Measurements from ENCODE around the gene DZIP1L.

DZIP1L gene

GRCh38 chr3:138033202-138033691 lies 82.2 kb downstream of the DZIP1L start:
- no peak for TF ChIP-seq JUND (IDR thresholded peaks at IDR 0.05; ENCODE audit: low read depth)
- in situ Hi-C loops (cut with HindIII; ENCODE audit: low pct_unique_long_range_greater_than_20kb, low sequenced_read_pairs), result no loop called here
- no peak for DNase-seq (ENCODE audit: low read depth in 1 of 2, low spot score in 1 of 2)

GRCh38 chr3:138032567-138032966 lies 82.8 kb downstream of the DZIP1L start:
- in situ Hi-C loops (cut with HindIII; ENCODE audit: low pct_unique_long_range_greater_than_20kb, low sequenced_read_pairs), result no loop called here
- no peak for TF ChIP-seq JUND (IDR thresholded peaks at IDR 0.05; ENCODE audit: low read depth)
- no peak for DNase-seq (ENCODE audit: low read depth in 1 of 2, low spot score in 1 of 2)

GRCh38 chr3:138031536-138031935 lies 83.9 kb downstream of the DZIP1L start:
- in situ Hi-C loops (cut with HindIII; ENCODE audit: low pct_unique_long_range_greater_than_20kb, low sequenced_read_pairs), result no loop called here
- DNase-seq (ENCODE audit: low read depth in 1 of 2, low spot score in 1 of 2), result no peak
- TF ChIP-seq JUND (IDR thresholded peaks at IDR 0.05; ENCODE audit: low read depth), result no peak

GRCh38 chr3:138030734-138031280 lies 84.6 kb downstream of the DZIP1L start:
- TF ChIP-seq JUND (IDR thresholded peaks at IDR 0.05; ENCODE audit: low read depth), result no peak
- in situ Hi-C loops (cut with HindIII; ENCODE audit: low pct_unique_long_range_greater_than_20kb, low sequenced_read_pairs), result no loop called here
- DNase-seq (ENCODE audit: low read depth in 1 of 2, low spot score in 1 of 2), result no peak

- no peak for TF ChIP-seq JUND (IDR thresholded peaks at IDR 0.05; ENCODE audit: low read depth)
- in situ Hi-C loops (cut with HindIII; ENCODE audit: low pct_unique_long_range_greater_than_20kb, low sequenced_read_pairs), result no loop called here
- no peak for DNase-seq (ENCODE audit: low read depth in 1 of 2, low spot score in 1 of 2)
Measured at GRCh38 chr3:138027821-138028220, 87.6 kb downstream of the DZIP1L start.

GRCh38 chr3:138025553-138025952 lies 89.9 kb downstream of the DZIP1L start:
- DNase-seq (ENCODE audit: low read depth in 1 of 2, low spot score in 1 of 2), result no peak
- in situ Hi-C loops (cut with HindIII; ENCODE audit: low pct_unique_long_range_greater_than_20kb, low sequenced_read_pairs), result no loop called here
- no peak for TF ChIP-seq JUND (IDR thresholded peaks at IDR 0.05; ENCODE audit: low read depth)

GRCh38 chr3:138023754-138024153 lies 91.7 kb downstream of the DZIP1L start:
- DNase-seq (ENCODE audit: low read depth in 1 of 2, low spot score in 1 of 2), result peak in 1 of 2 experiments; percentile 18
- TF ChIP-seq JUND (IDR thresholded peaks at IDR 0.05; ENCODE audit: low read depth), result no peak
- in situ Hi-C loops (cut with HindIII; ENCODE audit: low pct_unique_long_range_greater_than_20kb, low sequenced_read_pairs), result no loop called here

GRCh38 chr3:138019281-138020069 lies 95.9 kb downstream of the DZIP1L start:
- no peak for DNase-seq (ENCODE audit: low read depth in 1 of 2, low spot score in 1 of 2)
- TF ChIP-seq JUND (IDR thresholded peaks at IDR 0.05; ENCODE audit: low read depth), result no peak
- in situ Hi-C loops (cut with HindIII; ENCODE audit: low pct_unique_long_range_greater_than_20kb, low sequenced_read_pairs), result no loop called here

GRCh38 chr3:138016065-138016464 lies 99.3 kb downstream of the DZIP1L start:
- in situ Hi-C loops (cut with HindIII; ENCODE audit: low pct_unique_long_range_greater_than_20kb, low sequenced_read_pairs), result no loop called here
- no peak for DNase-seq (ENCODE audit: low read depth in 1 of 2, low spot score in 1 of 2)

GRCh38 chr3:138012526-138012925 lies 102.9 kb downstream of the DZIP1L start:
- TF ChIP-seq JUND (IDR thresholded peaks at IDR 0.05; ENCODE audit: low read depth), result no peak
- in situ Hi-C loops (cut with HindIII; ENCODE audit: low pct_unique_long_range_greater_than_20kb, low sequenced_read_pairs), result no loop called here
- DNase-seq (ENCODE audit: low read depth in 1 of 2, low spot score in 1 of 2), result no peak

More at GRCh38 chr3:138016065-138016464, 99.3 kb downstream of the DZIP1L start:
- no peak for TF ChIP-seq JUND (IDR thresholded peaks at IDR 0.05; ENCODE audit: low read depth)
